ENCODE results near the gene RNF166.

DNA sequence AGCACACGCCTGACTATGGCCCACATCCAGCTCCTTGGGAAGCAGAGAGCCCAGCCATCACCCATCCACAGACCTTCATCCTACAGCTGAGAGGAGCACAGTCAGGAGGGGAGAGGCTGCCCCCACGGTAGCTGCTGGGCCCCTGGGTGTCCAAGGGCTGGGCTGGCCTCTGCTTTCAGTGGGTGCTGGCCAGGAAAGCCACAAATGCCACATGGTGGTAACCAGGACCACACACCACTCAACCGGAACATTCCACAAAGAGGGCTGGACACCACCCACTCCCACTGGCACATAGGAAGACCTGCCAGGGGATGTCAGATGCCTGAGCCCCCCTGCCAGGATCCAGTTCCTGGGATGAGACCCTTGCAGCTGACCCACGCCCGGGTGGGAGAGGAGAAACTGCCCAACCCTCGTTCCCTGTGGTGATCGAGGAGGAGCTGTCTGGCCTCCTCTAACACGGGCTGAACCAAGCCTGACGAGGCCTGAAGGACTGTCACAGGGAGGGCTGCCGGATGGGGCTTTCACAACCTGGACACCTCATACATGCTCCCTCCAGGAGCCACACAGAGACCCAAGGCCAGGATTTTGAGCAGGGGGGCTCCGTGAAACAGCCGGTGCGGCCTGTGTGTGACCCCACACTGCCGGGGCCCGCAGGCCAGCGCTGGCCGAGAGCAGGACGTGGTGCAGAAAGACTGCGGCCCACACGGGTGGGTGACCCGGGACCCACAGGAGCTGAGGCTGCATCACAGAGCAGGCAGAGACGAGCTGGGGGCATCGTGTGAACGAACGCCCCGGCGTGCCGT lies 48.1 kb upstream of the RNF166 start:
- TF ChIP-seq, protein P1, sequence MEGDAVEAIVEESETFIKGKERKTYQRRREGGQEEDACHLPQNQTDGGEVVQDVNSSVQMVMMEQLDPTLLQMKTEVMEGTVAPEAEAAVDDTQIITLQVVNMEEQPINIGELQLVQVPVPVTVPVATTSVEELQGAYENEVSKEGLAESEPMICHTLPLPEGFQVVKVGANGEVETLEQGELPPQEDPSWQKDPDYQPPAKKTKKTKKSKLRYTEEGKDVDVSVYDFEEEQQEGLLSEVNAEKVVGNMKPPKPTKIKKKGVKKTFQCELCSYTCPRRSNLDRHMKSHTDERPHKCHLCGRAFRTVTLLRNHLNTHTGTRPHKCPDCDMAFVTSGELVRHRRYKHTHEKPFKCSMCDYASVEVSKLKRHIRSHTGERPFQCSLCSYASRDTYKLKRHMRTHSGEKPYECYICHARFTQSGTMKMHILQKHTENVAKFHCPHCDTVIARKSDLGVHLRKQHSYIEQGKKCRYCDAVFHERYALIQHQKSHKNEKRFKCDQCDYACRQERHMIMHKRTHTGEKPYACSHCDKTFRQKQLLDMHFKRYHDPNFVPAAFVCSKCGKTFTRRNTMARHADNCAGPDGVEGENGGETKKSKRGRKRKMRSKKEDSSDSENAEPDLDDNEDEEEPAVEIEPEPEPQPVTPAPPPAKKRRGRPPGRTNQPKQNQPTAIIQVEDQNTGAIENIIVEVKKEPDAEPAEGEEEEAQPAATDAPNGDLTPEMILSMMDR (IDR thresholded peaks at IDR 0.05), result no peak
- TF ChIP-seq POLR2A (IDR thresholded peaks at IDR 0.05) (no peak), POLR2AphosphoS5 (IDR thresholded peaks at IDR 0.05) (no peak), EP300 (IDR thresholded peaks at IDR 0.05) (no peak)
